ENCODE results near the gene TEX14.
A peak's percentile ranks its signal among the peaks of the same experiment; 100 is the strongest.
"Not testable (repeated sequence)": the region's sequence is repeated elsewhere in the genome, so short reads cannot be mapped to it uniquely, and the experiment has no call there.

Gene TEX14

GRCh38 chr17:58691701-58692238, at the start of gene TEX14:
Gene TEX14 (minus strand): TSS chr17:58692045. CDS start chr17:58652001, 40,044 bp downstream.
- DNase-seq (ENCODE audit: low read depth): no peak

- no peak for DNase-seq (ENCODE audit: low read depth)
Measured at GRCh38 chr17:58741121-58741625, 49.3 kb upstream of the TEX14 start.

- DNase-seq (ENCODE audit: low read depth): no peak
Measured at GRCh38 chr17:58734811-58735210, 43.0 kb upstream of the TEX14 start.

GRCh38 chr17:58734040-58734439, 42.2 kb upstream of the TEX14 start:
- no peak for DNase-seq (ENCODE audit: low read depth)

- no peak for DNase-seq (ENCODE audit: low read depth)
Measured at GRCh38 chr17:58730937-58731336, 39.1 kb upstream of the TEX14 start.

DNA sequence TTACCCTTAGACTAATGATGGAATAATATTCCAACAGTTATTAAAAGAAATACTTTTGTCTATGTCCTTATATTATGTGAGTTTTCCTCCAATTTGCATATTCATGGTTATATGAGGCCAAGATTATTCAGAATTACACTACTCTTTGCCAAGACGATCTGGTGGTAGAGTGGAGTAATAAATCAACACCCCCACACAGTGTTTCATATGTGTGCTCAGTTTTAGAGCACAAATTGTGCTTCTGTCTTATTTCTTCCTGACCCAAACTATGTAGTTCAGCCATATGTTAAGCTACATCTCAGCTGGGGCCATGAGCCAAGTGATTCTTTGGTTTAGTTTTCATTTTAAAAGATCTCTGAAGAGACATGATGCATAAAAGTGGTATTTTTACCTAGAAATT, 37.0 kb upstream of the TEX14 start:
- DNase-seq (ENCODE audit: low read depth): no peak

- no peak for DNase-seq (ENCODE audit: low read depth)
Measured at GRCh38 chr17:58722696-58723095, 30.9 kb upstream of the TEX14 start.

DNA sequence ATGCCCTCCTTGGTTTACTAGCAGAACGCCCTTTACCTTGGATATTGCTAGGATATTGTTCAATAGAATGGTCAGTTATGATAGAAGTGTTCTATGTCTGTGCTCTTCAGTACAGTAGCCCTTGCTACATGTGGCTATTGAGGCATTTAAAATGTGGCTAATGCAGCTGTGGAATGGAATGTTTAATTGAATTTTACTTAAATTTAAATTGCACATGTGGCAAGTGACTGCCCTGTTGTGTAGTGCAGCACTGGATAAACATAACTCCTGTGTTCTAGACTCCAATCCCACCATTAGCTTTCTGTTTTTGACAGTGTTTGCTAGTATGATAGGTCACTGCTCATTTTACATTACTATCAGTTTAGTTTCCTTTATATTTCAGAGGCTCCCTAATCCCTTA, 30.4 kb upstream of the TEX14 start:
- no peak for DNase-seq (ENCODE audit: low read depth)

- peak; percentile 6 for DNase-seq (ENCODE audit: low read depth)
Measured at GRCh38 chr17:58710948-58711552, 19.2 kb upstream of the TEX14 start.

- DNase-seq (ENCODE audit: low read depth): no peak
Measured at GRCh38 chr17:58706351-58707140, 14.7 kb upstream of the TEX14 start.

GRCh38 chr17:58703916-58704286, 12.1 kb upstream of the TEX14 start:
- DNase-seq (ENCODE audit: low read depth): no peak

- DNase-seq (ENCODE audit: low read depth): no peak
Measured at GRCh38 chr17:58703137-58703915, 11.5 kb upstream of the TEX14 start.

GRCh38 chr17:58702708-58703107, 10.9 kb upstream of the TEX14 start:
- DNase-seq (ENCODE audit: low read depth): no peak

DNA sequence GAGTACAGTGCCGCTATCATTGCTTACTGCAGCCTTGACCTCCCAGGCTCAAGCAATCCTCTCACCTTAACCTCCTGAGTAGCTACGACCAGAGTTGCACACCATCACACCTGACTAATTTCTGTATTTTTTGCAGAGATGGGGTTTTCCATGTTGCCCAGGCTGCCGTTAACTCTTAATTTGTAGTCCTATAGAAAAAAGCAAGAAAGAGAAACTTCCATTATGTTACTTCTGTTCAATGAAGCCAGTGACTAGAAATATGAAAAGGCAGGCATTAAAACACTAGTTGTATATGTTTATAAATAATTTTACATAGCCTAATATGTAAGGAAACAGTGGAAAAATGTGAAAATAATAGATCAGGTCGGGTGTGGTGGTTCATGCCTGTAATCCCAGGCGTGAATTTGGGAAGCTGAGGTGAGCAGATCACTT, 10.2 kb upstream of the TEX14 start:
- DNase-seq (ENCODE audit: low read depth): no peak

DNA sequence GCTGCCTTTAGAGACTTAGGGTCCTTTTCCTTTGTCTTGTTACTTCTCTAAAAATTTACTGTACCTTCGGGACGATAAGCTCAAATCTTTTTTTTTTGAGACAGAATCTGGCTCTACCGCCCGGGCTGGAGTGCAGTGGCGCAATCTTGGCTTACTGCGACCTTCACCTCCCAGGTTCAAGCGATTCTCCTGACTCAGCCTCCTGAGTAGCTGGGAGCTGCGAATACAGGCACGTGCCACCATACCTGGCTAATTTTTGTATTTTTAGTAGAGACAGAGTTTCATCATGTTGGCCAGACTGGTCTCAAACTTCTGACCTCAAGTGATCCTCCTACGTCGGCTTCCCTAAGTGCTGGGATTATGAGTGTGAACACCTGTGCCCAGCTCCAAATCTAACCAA, 7.9 kb upstream of the TEX14 start:
- no peak for DNase-seq (ENCODE audit: low read depth)

DNA sequence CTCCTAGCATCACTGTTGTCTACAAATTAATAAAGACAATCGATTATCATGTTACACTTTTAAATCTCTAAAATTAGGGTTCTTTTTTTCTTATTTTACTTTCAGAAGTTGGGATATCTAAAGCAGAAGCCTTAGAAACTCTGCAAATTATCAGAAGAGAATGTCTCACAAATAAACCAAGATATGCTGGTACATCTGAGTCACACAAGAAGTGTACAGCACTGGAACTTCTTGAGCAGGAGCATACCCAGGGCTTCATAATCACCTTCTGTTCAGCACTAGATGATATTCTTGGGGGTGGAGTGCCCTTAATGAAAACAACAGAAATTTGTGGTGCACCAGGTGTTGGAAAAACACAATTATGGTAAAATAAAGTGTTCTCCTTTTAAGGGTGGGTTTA, 3.0 kb upstream of the TEX14 start:
- no peak for DNase-seq (ENCODE audit: low read depth)

DNA sequence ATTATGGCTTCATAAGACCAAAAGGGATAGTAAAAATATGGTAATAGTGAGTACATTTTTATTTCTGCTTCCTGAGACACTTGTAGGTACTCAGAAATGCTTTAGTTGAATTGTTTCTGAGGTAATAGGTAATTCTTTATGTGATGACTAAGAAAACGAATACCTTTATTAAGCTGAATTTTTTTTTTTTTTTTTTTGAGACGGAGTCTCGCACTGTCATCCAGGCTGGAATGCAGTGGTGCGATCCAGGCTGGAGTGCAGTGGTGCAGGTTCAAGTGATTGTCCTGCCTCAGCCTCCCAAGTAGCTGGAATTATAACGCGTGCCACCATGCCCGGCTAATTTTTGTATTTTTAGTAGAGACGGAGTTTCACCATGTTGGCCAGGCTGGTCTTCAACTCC, 2.5 kb upstream of the TEX14 start:
- no peak for DNase-seq (ENCODE audit: low read depth)

GRCh38 chr17:58693751-58694150, 1.9 kb upstream of the TEX14 start:
- no peak for DNase-seq (ENCODE audit: low read depth)

- DNase-seq (ENCODE audit: low read depth): no peak
Measured at GRCh38 chr17:58693208-58693607, 1.4 kb upstream of the TEX14 start.

DNA sequence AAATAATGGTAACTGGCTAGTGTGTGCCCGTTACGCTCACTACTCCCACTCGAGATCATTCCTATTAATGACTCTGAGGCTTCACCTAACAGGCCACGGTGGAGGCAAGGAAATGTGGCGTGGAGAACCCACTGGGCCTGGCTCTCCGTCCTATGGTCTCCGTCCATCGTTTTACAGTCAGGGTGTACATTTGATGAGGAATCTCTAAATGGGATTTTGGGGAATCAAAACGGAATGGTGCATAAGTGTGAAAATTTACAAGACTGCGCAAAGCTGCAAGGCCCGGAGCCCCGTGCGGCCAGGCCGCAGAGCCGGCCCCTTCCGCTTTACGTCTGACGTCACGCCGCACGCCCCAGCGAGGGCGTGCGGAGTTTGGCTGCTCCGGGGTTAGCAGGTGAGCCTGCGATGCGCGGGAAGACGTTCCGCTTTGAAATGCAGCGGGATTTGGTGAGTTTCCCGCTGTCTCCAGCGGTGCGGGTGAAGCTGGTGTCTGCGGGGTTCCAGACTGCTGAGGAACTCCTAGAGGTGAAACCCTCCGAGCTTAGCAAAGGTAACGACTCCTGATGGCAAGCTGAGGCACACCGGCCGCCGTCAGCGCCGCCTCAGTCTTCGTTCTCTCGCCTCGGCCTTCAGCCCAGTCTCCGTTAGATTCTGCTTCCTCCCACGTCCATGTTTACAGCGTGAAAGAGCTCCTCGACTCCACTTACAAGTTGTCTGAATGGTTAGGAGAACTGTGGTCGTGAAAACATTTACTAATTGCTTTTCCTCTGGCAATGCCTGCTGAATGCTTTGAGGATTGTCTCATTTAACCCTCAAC, 602 bp upstream of the TEX14 start, which contains the start of gene RAD51C:
Gene RAD51C (plus strand): TSS at position 364 of the 817 bp plus-strand sequence. CDS start 42 bp downstream, at position 406.
- DNase-seq (ENCODE audit: low read depth): peak; percentile 79

DNA sequence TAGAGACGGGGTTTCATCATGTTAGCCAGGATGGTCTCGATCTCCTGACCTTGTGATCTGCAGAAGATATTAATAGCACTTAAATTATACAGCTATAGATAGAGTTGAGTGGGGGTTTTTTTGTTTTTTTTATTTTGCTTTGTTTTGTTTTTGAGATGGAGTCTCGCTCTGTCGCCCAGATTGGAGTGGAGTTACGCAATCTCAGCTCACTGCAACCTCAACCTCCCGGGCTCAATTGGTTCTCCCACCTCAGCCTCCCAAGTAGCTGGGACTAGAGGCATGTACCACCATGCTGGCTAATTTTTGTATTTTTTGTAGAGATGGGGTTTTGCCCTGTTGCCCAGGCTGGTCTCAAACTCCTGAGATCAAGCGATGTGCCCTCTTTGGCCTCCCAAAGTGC, 1.8 kb downstream of the TEX14 start:
- not testable (repeated sequence) for DNase-seq (ENCODE audit: low read depth)

Measured in stimulated activated CD8-positive, alpha-beta memory T cell treated with anti-CD3 and anti-CD28 coated beads, Interleukin-4, amount 100 ng/mL, for 24 hours (primary cell).